ENCODE data around the gene KRTAP5-7. TPM values are rescaled to one million over a fixed set of nuclear protein-coding genes. Genes with fewer than 3 reads are reported as not detected.
A peak's percentile ranks its signal among the peaks of the same experiment; 100 is the strongest.

Gene KRTAP5-7
- total and polyA plus RNA-seq, 2 of the 8 experiments (the other 6 are each of a cell fraction or from before 2014, with no cell fraction given): not detected

DNA sequence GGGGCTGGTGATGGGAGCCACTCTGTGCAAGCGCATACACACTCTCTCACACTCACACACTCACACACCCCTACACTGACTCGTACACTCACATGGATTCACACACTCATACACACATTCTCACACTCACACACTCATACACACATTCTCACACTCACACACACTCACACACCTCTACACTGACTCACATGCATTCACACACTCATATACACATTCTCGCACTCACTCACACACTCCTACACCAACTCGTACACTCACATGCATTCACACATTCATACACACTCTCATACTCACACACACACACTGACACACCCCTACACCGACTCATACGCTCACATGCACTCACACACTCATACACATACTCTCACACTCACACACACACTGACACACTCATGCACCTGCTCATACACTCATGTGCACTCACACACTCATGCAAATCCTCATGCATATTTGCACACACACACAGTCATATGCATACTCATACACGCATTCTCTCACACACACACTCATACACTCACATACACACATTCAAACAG lies 50.5 kb downstream of the KRTAP5-7 start:
- no peak for DNase-seq (ENCODE audit: low read depth in 1 of 2, low spot score in 2 of 2)
- TF ChIP-seq POLR2AphosphoS5 (IDR thresholded peaks at IDR 0.05; ENCODE audit: low read depth, low read length) (no peak), RBBP5 (IDR thresholded peaks at IDR 0.05; ENCODE audit: borderline replicate concordance, low read depth, low read length) (no peak)

More for the DNA sequence above, 50.5 kb downstream of the KRTAP5-7 start:
- peak overlapping the region; percentile 65; the same call in 1 of the 2 replicates for H2BK15ac ChIP-seq (ENCODE audit: low read length)
- no peak overlapping the region for H3K4me3 ChIP-seq (ENCODE audit: extremely low read depth in 1 of 4, insufficient read depth in 2 of 4, low read depth in 3 of 4, low read length in 4 of 4)
- no peaks in the 10 kb centered on the region; a peak in 1 of 4 replicates for H3K79me2 ChIP-seq (ENCODE audit: control insufficient read depth in 1 of 2, insufficient read depth in 2 of 2, low read length in 2 of 2)
- H2BK12ac ChIP-seq (ENCODE audit: low read depth, low read length): peak overlapping the region; percentile 92; the same call in 1 of the 2 replicates
- H4K20me1 ChIP-seq (replicated peaks in 1 of 2; ENCODE audit: control insufficient read depth in 1 of 2, insufficient read depth in 2 of 2, low read length in 2 of 2): peaks cover 0 to 5% of the 10 kb centered on the region in 2 experiments
- no peak overlapping the region for H3K14ac ChIP-seq (ENCODE audit: insufficient read length)
- no peak overlapping the region; the same call in 1 of the 2 replicates for H4K8ac ChIP-seq (ENCODE audit: extremely low read depth, insufficient read depth, low read length)
- H4K5ac ChIP-seq (ENCODE audit: insufficient read length, low read depth, low read length): no peak overlapping the region
- H3K79me1 ChIP-seq (ENCODE audit: low read depth, low read length): no peaks in the 10 kb centered on the region
- peaks cover 5% of the 10 kb centered on the region; the same call in 1 of the 2 replicates for H3K23me2 ChIP-seq (ENCODE audit: low read depth, low read length)
- FAIRE-seq: no peak
- no peaks in the 10 kb centered on the region for H3K9me3 ChIP-seq (ENCODE audit: insufficient read depth in 2 of 2, low read depth in 1 of 2, low read length in 1 of 2)
- H3K9ac ChIP-seq (replicated peaks in 1 of 4; ENCODE audit: extremely low read depth in 1 of 4, low read depth in 3 of 4, low read length in 3 of 4): no peak overlapping the region
- H3K4ac ChIP-seq (replicated peaks; ENCODE audit: insufficient read length, low read depth, low read length): no peak overlapping the region
- H3K27me3 ChIP-seq (replicated peaks in 1 of 4; ENCODE audit: control insufficient read depth in 3 of 4, extremely low read depth in 1 of 4, insufficient read depth in 3 of 4, low read length in 3 of 4): peaks cover 0 to 5% (median 1%) of the 10 kb centered on the region in 4 experiments; a peak in 3 of 7 replicates
- no peak overlapping the region for H3K23ac ChIP-seq (ENCODE audit: insufficient read length)
- ChIA-PET CTCF (ENCODE audit: partially characterized antibody) (no interaction called here), POLR2A (ENCODE audit: partially characterized antibody) (no interaction called here)
- no peak overlapping the region for H2BK120ac ChIP-seq (replicated peaks; ENCODE audit: low read depth, low read length)
- H3K4me1 ChIP-seq (replicated peaks in 1 of 4; ENCODE audit: control insufficient read depth in 3 of 4, insufficient read depth in 4 of 4, low read length in 3 of 4): peaks cover 0 to 3% (median 3%) of the 10 kb centered on the region in 4 experiments; a peak in 4 of 7 replicates
- H2AFZ ChIP-seq (ENCODE audit: low read length): no peak overlapping the region
- H2AK5ac ChIP-seq (ENCODE audit: low read depth, low read length): peak overlapping the region; percentile 97; the same call in 1 of the 2 replicates
- no peak overlapping the region for H4K91ac ChIP-seq (replicated peaks; ENCODE audit: insufficient read length, low read length)
- H3K18ac ChIP-seq (ENCODE audit: extremely low read depth, low read length): no peak overlapping the region
- 92 to 100% methylated on average over 2 to 7 of the region's 7 CpGs for WGBS, 2 experiments (ENCODE audit: extremely low coverage in 1 of 2, insufficient coverage in 1 of 2, insufficient read length in 1 of 2, insufficient replicate concordance in 2 of 2, low coverage in 1 of 2, low lambda C conversion rate in 2 of 2, missing lambda C conversion rate in 1 of 2)
- H2BK5ac ChIP-seq (ENCODE audit: low read depth, low read length): no peak overlapping the region
- H3K4me2 ChIP-seq (ENCODE audit: insufficient read depth in 1 of 2, low read depth in 2 of 2, low read length in 2 of 2): no peak overlapping the region
- no peak overlapping the region for H3K27ac ChIP-seq (ENCODE audit: low read depth, low read length)
- no peak overlapping the region for H3K56ac ChIP-seq (replicated peaks; ENCODE audit: insufficient read length, low read depth, low read length)
- H2BK20ac ChIP-seq (ENCODE audit: low read length): no peak overlapping the region
- no peaks in the 10 kb centered on the region for H3K36me3 ChIP-seq (ENCODE audit: control insufficient read depth in 2 of 4, insufficient read depth in 4 of 4, low read length in 3 of 4)
